K562 (cell line): ENCODE measurements around the gene CCDC85C. TPM values are rescaled to one million over a fixed set of nuclear protein-coding genes. Genes with fewer than 3 reads are reported as not detected.

Source experiments
- BCLAF1 ChIP-seq, 2 experiments: fragments of 450-650 bp in 1 of 2; IDR thresholded peaks; 2 replicates each; pipeline ENCODE4 v1.6.1; 2011 to 2017; ENCODE audit warnings: low read depth in 2 of 2, antibody characterized with exemption in 1 of 2, borderline replicate concordance in 1 of 2, low read length in 1 of 2, mild to moderate bottlenecking in 1 of 2, mixed read lengths in 1 of 2; ENCODE audit not compliant: control insufficient read depth in 1 of 2
- CBX8 ChIP-seq: fragments of 200-600 bp; sonication (generic); IDR thresholded peaks from 2 replicates; pipeline ENCODE4 v1.6.1; 2012; ENCODE audit warnings: borderline replicate concordance, mixed run types, low read depth, mild to moderate bottlenecking, moderate library complexity, mixed read lengths, low read length, control low read depth, inconsistent platforms; ENCODE audit not compliant: poor library complexity, severe bottlenecking; ENCODE audit errors: extremely low read depth
- CEBPB ChIP-seq: fragments of 450-650 bp; IDR thresholded peaks from 2 replicates; pipeline ENCODE4 v1.6.1; 2016; ENCODE audit warnings: missing genetic modification characterization, missing compliant biosample characterization
- CHAMP1 ChIP-seq: fragments of 450-650 bp; IDR thresholded peaks from 2 replicates; pipeline ENCODE4 v1.6.1; 2016; ENCODE audit warnings: mild to moderate bottlenecking
- CHD7 ChIP-seq: fragments of 200-600 bp; sonication (generic); IDR thresholded peaks from one replicate; pipeline ENCODE4 v1.6.1; 2012; ENCODE audit warnings: mild to moderate bottlenecking, low read depth, low read length, inconsistent platforms
- EHMT2 ChIP-seq: fragments of 450-650 bp; IDR thresholded peaks from 2 replicates; pipeline ENCODE4 v1.6.1; 2018; ENCODE audit warnings: antibody characterized with exemption
- STAG1 ChIP-seq: sonication (generic); formaldehyde crosslinking; IDR thresholded peaks from 2 replicates; pipeline ENCODE4 v1.5.0; 2020; ENCODE audit warnings: missing genetic modification reagents, borderline replicate concordance
- ZNF146 ChIP-seq: IDR thresholded peaks from one replicate; pipeline ENCODE4 v1.6.1; 2018; ENCODE audit warnings: missing compliant biosample characterization; ENCODE audit not compliant: unreplicated experiment
- polyA plus RNA-seq, 8 experiments: library from polyadenylated mRNA; depleted of rRNA in 4 of 8; stranded (reverse) in 5 of 8; unstranded in 3 of 8; fragments of >200 nt; fragmentation: Nextera tagmentation in 2 of 8; fragmentation: Illumina TruSeq in 1 of 8; extraction: Ambion mirVana in 2 of 8; extraction: Trizol in 1 of 8; gene quantifications; 2 replicates each; pipeline versions ENCODE4 v1.2.1 to v1.2.3, GENCODE V29; 2011 to 2014; ENCODE audit warnings: inconsistent platforms in 1 of 8, missing spikeins in 1 of 8
- total RNA-seq, 7 experiments: library from RNA; depleted of rRNA in 6 of 7; stranded (reverse); fragments of >200 nt in 6 of 7; fragmentation: Illumina TruSeq in 2 of 7; extraction: Trizol in 2 of 7; gene quantifications; 2 replicates each; pipeline versions ENCODE4 v1.2.1 to v1.2.3, GENCODE V29; 2011 to 2021; ENCODE audit warnings: low replicate concordance in 1 of 7

CCDC85C gene
- total and polyA plus RNA-seq, 9 of the 15 experiments (the other 6 are each of a cell fraction or from before 2014, with no cell fraction given) = 0.18 to 22.0 (median 6.3) TPM

GRCh38 chr14:99460793-99461192, 143.2 kb downstream of the CCDC85C start (continued):
- no peak for TF ChIP-seq CHAMP1
- TF ChIP-seq ZNF146 (CRISPR knock-in tag) = no peak
- no peak for TF ChIP-seq STAG1 (CRISPR knock-in tag)
- TF ChIP-seq CHD7 = no peak
- no peak for TF ChIP-seq CEBPB (tag)
- TF ChIP-seq CBX8 = no peak
- no peak for TF ChIP-seq BCLAF1 (IDR thresholded peaks at IDR 0.05; ENCODE audit: borderline replicate concordance in 1 of 2, control insufficient read depth in 1 of 2, low read depth in 2 of 2, low read length in 1 of 2)
- no peak for TF ChIP-seq EHMT2
